ENCODE results near the gene DNM3. TPM values are rescaled to one million over a fixed set of nuclear protein-coding genes. Genes with fewer than 3 reads are reported as not detected.

Gene DNM3
- total RNA-seq, 4 donors from 2014 or later: 2.7 to 3.3 TPM; not detected in 2

DNA sequence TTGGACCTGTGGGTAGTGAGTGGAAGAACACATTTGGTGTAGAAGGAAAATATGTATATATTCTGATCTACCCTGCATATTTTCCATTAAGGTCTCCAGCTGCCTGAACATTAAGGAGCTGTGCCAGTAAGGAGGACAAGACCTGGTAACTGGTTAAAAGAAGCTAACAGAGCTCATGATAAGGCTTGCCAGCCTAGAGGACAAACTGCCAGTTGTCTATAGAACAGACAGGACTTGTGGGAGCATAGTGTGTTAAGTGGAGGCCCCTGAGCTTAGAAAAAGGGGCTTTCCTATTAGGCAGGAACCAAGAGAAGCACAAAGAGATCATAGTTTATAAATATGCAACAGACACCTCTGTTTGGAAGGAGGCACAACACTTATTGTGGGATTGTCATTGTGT lies 23.0 kb downstream of the DNM3 start:
- Histone ChIP-seq H3K4me3 (no peak overlapping the region), H3K36me3 (no peaks in the 10 kb centered on the region), H3K27me3 (no peaks in the 10 kb centered on the region), H3K27ac (no peak overlapping the region), H3K9me3 (no peaks in the 10 kb centered on the region), H3K4me1 (no peaks in the 10 kb centered on the region)
- DNase-seq: no peak
- intact Hi-C loops (cut with DNase I; ENCODE audit: low total_unique reads) (no loop called here), in situ Hi-C loops (cut with MboI; ENCODE audit: low pct_ligation_motif_present in 1 of 4, low pct_unique_long_range_greater_than_20kb in 1 of 4, low sequenced_read_pairs in 3 of 4) (no loop called here)
- TF ChIP-seq EP300 (IDR thresholded peaks at IDR 0.05; ENCODE audit: low read depth) (no peak), POLR2A (IDR thresholded peaks at IDR 0.05) (no peak), POLR2AphosphoS5 (IDR thresholded peaks at IDR 0.05) (no peak)
- TF ChIP-seq, protein P1, sequence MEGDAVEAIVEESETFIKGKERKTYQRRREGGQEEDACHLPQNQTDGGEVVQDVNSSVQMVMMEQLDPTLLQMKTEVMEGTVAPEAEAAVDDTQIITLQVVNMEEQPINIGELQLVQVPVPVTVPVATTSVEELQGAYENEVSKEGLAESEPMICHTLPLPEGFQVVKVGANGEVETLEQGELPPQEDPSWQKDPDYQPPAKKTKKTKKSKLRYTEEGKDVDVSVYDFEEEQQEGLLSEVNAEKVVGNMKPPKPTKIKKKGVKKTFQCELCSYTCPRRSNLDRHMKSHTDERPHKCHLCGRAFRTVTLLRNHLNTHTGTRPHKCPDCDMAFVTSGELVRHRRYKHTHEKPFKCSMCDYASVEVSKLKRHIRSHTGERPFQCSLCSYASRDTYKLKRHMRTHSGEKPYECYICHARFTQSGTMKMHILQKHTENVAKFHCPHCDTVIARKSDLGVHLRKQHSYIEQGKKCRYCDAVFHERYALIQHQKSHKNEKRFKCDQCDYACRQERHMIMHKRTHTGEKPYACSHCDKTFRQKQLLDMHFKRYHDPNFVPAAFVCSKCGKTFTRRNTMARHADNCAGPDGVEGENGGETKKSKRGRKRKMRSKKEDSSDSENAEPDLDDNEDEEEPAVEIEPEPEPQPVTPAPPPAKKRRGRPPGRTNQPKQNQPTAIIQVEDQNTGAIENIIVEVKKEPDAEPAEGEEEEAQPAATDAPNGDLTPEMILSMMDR (IDR thresholded peaks at IDR 0.05): no peak

- H3K9me3 ChIP-seq: no peaks in the 10 kb centered on the region
- TF ChIP-seq EP300 (IDR thresholded peaks at IDR 0.05; ENCODE audit: low read depth): no peak
- TF ChIP-seq POLR2A (IDR thresholded peaks at IDR 0.05): no peak
- H3K4me3 ChIP-seq: no peak overlapping the region
- DNase-seq: no peak
- in situ Hi-C loops (cut with MboI; ENCODE audit: low pct_ligation_motif_present in 1 of 4, low pct_unique_long_range_greater_than_20kb in 1 of 4, low sequenced_read_pairs in 3 of 4): no loop called here
- no peaks in the 10 kb centered on the region for H3K27me3 ChIP-seq
- H3K27ac ChIP-seq: no peak overlapping the region
- H3K4me1 ChIP-seq: no peaks in the 10 kb centered on the region
- WGBS, 2 donors (ENCODE audit: low coverage in 1 of 2): 60 to 86% methylated on average over 4 to 6 of the region's 6 CpGs
- no peaks in the 10 kb centered on the region for H3K36me3 ChIP-seq
- intact Hi-C loops (cut with DNase I; ENCODE audit: low total_unique reads): no loop called here
Measured at GRCh38 chr1:171865106-171865505, 23.8 kb downstream of the DNM3 start.

DNA sequence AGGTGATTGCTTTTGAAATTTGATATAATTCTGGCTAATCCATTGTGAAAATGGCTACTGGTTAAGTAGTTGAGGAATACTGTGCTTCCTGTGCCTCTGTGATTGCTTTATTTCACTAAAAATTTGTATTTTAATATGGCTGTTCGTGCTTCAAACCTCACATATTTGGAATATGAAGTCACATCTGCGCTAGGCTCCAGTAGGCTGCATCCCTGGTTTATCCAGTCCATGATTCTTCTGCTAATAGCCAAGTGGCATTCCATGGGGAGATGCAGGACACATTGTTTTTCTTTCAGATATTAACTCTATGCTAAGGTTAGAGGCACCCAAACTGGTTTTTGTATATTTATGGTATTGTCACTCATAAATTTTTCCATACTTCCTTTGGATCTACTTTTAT lies 25.9 kb downstream of the DNM3 start:
- no peaks in the 10 kb centered on the region for H3K36me3 ChIP-seq
- in situ Hi-C loops (cut with MboI; ENCODE audit: low pct_ligation_motif_present in 1 of 4, low pct_unique_long_range_greater_than_20kb in 1 of 4, low sequenced_read_pairs in 3 of 4): no loop called here
- no peak for DNase-seq
- H3K4me3 ChIP-seq: no peak overlapping the region
- TF ChIP-seq POLR2A (IDR thresholded peaks at IDR 0.05) (no peak), EP300 (IDR thresholded peaks at IDR 0.05; ENCODE audit: low read depth) (no peak), POLR2AphosphoS5 (IDR thresholded peaks at IDR 0.05) (no peak)
- TF ChIP-seq, protein P1 (IDR thresholded peaks at IDR 0.05): no peak
- H3K4me1 ChIP-seq: no peaks in the 10 kb centered on the region
- intact Hi-C loops (cut with DNase I; ENCODE audit: low total_unique reads): no loop called here
- no peaks in the 10 kb centered on the region for H3K27me3 ChIP-seq
- 60 to 100% methylated on average over 1 to 2 of the region's 2 CpGs for WGBS, 2 donors (ENCODE audit: low coverage in 1 of 2)
- H3K9me3 ChIP-seq: no peaks in the 10 kb centered on the region
- no peak overlapping the region for H3K27ac ChIP-seq

DNA sequence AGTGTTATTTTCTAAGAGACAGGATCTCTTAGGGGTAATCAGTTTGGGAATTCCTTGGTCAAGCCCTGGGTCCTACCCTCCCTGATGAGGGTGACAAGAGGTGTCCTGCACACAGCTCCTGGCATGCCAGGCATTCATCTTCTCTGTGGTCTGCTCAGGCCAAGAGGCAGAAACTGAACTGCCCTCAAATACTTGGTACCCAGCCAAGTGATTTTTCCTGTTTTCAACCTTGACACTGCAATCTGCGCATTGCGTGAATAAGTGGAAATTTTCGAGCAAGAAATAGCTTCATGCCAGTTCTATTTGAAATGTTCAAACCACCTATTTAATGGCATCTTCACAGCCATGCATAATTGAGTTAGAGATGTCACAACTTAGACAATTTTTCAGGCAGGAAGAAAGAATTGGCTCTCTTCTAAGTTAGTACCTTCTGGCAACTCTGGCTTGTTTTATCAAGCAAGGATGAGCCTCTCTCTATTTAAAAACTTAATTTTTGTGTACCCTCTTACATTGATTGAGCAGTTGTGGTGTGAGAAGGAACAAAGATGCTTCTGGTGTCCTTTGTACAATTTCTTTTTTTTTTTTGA lies 27.0 kb downstream of the DNM3 start:
- TF ChIP-seq POLR2A (IDR thresholded peaks at IDR 0.05): no peak
- no peak for TF ChIP-seq EP300 (IDR thresholded peaks at IDR 0.05; ENCODE audit: low read depth)
- TF ChIP-seq POLR2AphosphoS5 (IDR thresholded peaks at IDR 0.05): no peak
- TF ChIP-seq, protein P1 (IDR thresholded peaks at IDR 0.05): no peak
- Histone ChIP-seq H3K9me3 (no peaks in the 10 kb centered on the region), H3K4me1 (no peaks in the 10 kb centered on the region), H3K36me3 (no peaks in the 10 kb centered on the region), H3K4me3 (no peak overlapping the region), H3K27ac (no peak overlapping the region), H3K27me3 (no peaks in the 10 kb centered on the region)
- intact Hi-C loops (cut with DNase I; ENCODE audit: low total_unique reads) (no loop called here), in situ Hi-C loops (cut with MboI; ENCODE audit: low pct_ligation_motif_present in 1 of 4, low pct_unique_long_range_greater_than_20kb in 1 of 4, low sequenced_read_pairs in 3 of 4) (no loop called here)
- DNase-seq: no peak
- WGBS, 2 donors (ENCODE audit: low coverage in 1 of 2): 68% methylated on average over 3 of the region's 3 CpGs; no CpG with 5 or more reads in 1 of the 2 donors

GRCh38 chr1:171869097-171869496 lies 27.8 kb downstream of the DNM3 start:
- Histone ChIP-seq H3K36me3 (no peaks in the 10 kb centered on the region), H3K4me1 (no peaks in the 10 kb centered on the region), H3K4me3 (no peak overlapping the region), H3K9me3 (no peaks in the 10 kb centered on the region), H3K27ac (no peak overlapping the region), H3K27me3 (no peaks in the 10 kb centered on the region)
- TF ChIP-seq, protein P1 (IDR thresholded peaks at IDR 0.05): no peak
- TF ChIP-seq POLR2AphosphoS5 (IDR thresholded peaks at IDR 0.05) (no peak), POLR2A (IDR thresholded peaks at IDR 0.05) (no peak), EP300 (IDR thresholded peaks at IDR 0.05; ENCODE audit: low read depth) (no peak)
- in situ Hi-C loops (cut with MboI; ENCODE audit: low pct_ligation_motif_present in 1 of 4, low pct_unique_long_range_greater_than_20kb in 1 of 4, low sequenced_read_pairs in 3 of 4): no loop called here
- no peak for DNase-seq
- intact Hi-C loops (cut with DNase I; ENCODE audit: low total_unique reads): no loop called here
